Astrocyte of the cerebellum (primary cell): ENCODE measurements around the gene BRD9.

Experiments used
- DNase-seq: peaks from one replicate; pipeline ENCODE4 v3.0.0-alpha.2; 2011; ENCODE audit warnings: low read depth
- H3K4me3 ChIP-seq: 2 replicates; pipeline ENCODE4 v1.5.1; 2011; ENCODE audit warnings: mild to moderate bottlenecking, low read depth, low read length, moderate library complexity
- CTCF ChIP-seq: IDR thresholded peaks from 2 replicates; pipeline ENCODE4 v1.5.1; 2012; ENCODE audit warnings: low read length, low read depth, moderate library complexity, mild to moderate bottlenecking; ENCODE audit errors: missing control alignments
- in situ Hi-C: cut with HindIII; loops from 2 replicates; pipeline ENCODE4 v1.10.0; 2017; ENCODE audit warnings: low sequenced_read_pairs

Gene BRD9

DNA sequence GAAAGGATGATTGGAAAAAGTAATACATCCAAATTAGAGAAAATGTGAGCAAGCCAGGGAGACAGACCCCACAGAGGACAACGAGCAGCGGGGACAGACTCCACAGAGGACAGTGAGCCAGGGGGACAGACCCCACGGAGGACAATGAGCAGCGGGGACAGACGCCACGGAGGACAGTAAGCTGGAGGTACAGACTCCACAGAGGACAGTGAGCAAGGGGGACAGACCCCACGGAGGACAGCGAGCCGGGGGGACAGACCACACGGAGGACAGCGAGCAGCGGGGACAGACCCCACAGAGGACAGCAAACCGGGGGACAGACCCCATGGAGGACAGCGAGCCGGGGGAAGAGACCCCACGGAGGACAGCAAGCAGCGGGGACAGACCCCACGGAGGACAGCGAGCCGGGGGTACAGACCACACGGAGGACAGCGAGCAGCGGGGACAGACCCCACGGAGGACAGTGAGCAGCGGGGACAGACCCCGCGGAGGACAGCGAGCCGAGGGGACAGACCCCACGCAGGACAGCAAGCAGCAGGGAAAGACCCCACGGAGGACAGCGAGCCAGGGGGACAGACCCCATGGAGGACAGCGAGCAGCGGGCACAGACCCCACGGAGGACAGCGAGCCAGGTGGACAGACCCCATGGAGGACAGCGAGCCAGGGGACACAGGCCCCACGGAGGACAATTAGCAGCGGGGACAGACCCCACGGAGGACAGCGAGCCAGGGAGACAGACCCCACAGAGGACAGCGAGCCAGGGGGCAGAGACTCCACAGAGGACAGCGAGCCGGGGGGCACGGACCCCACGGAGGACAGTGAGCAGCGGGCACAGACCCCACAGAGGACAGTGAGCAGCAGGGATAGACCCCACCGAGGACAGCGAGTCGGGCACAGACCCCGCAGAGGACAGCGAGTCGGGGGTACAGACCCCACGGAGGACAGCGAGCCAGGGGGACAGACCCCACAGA, 39.9 kb downstream of the BRD9 start:
- H3K4me3 ChIP-seq: no peak overlapping the region
- no peak for DNase-seq
- TF ChIP-seq CTCF: no peak
- in situ Hi-C loops: no loop called here

GRCh38 chr5:852018-852417, 40.6 kb downstream of the BRD9 start:
- no peak for DNase-seq
- H3K4me3 ChIP-seq: no peak overlapping the region
- TF ChIP-seq CTCF: no peak
- in situ Hi-C loops: no loop called here

DNA sequence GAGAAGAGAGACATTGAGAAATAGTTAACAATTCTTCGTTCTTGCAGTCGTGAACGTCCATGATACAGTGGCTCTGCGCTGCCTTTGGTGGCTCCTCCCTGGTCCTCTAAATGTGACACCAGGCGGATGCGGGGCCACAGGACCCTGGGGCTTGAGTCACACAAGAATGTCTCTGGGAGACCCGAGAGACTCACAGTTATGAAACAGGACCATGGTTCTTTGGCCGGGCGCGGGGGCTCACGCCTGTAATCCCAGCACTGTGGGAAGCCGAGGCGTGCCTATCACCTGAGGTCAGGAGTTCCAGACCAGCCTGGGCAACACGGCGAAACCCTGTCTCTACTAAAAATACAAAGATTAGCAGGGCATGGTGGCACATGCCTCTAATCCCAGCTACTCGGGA, 41.0 kb downstream of the BRD9 start:
- TF ChIP-seq CTCF: no peak
- in situ Hi-C loops: no loop called here
- DNase-seq: no peak
- no peak overlapping the region for H3K4me3 ChIP-seq

- no peak overlapping the region for H3K4me3 ChIP-seq
- in situ Hi-C loops: no loop called here
- no peak for DNase-seq
- TF ChIP-seq CTCF: no peak
Measured at GRCh38 chr5:851076-851475, 41.5 kb downstream of the BRD9 start.

GRCh38 chr5:850511-851006, 42.0 kb downstream of the BRD9 start, which contains the start of gene ZDHHC11:
TSS of gene ZDHHC11 (minus strand) at chr5:850986. CDS start at chr5:850602, 384 bp downstream.
- no peak within 1 kb of the TSS for H3K4me3 ChIP-seq
- no peak for DNase-seq
- in situ Hi-C loops: no loop called here
- TF ChIP-seq CTCF: no peak

GRCh38 chr5:849651-850301, 42.8 kb downstream of the BRD9 start:
- no peak for DNase-seq
- H3K4me3 ChIP-seq: no peak overlapping the region
- in situ Hi-C loops: no loop called here
- no peak for TF ChIP-seq CTCF
